ENCODE data around the gene ESPN.
A peak's percentile ranks its signal among the peaks of the same experiment; 100 is the strongest.

ESPN gene

DNA sequence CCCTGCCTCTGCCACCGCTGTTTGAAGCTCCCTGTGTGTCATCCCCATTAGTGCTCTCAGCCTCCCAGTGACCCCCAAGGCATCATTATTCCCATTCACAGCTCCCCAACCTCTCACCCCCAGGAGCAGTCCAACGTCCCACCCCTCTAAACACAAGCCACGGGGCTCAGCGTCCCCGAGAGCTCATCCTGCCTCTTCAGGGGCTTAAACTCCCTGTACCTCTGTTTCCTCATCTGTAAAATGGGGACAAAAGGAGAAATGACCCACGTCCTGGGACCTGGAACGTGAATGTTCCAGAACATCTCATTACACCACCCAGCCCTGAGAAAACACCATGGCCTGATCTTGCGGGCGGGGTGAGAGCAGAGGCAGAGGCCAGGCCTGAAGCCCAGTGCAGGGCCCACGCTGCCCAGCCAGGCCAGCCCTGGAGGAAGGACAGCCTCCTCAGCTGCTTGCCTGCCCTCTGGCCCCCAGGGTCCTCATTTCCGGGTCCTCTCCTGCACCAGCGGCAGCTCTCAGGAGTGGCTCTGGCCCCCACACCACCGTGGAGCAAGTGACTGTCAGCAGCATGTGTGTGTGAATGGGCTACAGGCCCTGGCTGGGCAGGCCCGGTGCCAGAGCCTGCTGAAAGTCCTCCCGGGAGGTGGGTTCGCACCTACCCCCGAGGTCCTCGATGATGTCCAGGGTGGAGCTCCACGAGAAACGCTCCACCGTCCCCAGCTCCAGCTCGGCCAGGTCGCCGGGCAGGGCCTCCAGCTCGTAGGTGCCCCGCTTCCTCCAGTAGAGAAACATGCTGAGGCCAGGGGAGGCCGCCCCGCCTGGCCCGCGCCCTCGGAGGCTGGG is 81.0 kb downstream of the ESPN start (continued):
- TF ChIP-seq, protein P1, sequence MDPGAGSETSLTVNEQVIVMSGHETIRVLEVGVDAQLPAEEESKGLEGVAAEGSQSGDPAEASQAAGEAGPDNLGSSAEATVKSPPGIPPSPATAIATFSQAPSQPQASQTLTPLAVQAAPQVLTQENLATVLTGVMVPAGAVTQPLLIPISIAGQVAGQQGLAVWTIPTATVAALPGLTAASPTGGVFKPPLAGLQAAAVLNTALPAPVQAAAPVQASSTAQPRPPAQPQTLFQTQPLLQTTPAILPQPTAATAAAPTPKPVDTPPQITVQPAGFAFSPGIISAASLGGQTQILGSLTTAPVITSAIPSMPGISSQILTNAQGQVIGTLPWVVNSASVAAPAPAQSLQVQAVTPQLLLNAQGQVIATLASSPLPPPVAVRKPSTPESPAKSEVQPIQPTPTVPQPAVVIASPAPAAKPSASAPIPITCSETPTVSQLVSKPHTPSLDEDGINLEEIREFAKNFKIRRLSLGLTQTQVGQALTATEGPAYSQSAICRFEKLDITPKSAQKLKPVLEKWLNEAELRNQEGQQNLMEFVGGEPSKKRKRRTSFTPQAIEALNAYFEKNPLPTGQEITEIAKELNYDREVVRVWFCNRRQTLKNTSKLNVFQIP (CRISPR knock-in tag; IDR thresholded peaks at IDR 0.05; ENCODE audit: borderline replicate concordance, low read depth) = no peak
- TF ChIP-seq ZC3H10 (CRISPR knock-in tag; IDR thresholded peaks at IDR 0.05) (no peak), ARNTL (CRISPR knock-in tag; IDR thresholded peaks at IDR 0.05; ENCODE audit: borderline replicate concordance, low read depth) (no peak)

- TF ChIP-seq, protein P1 (CRISPR knock-in tag; IDR thresholded peaks at IDR 0.05; ENCODE audit: borderline replicate concordance, low read depth) = no peak
- TF ChIP-seq PPARA (CRISPR knock-in tag; IDR thresholded peaks at IDR 0.05; ENCODE audit: borderline replicate concordance) (no peak), ZNF8 (CRISPR knock-in tag; IDR thresholded peaks at IDR 0.05) (no peak), OSR1 (CRISPR knock-in tag; IDR thresholded peaks at IDR 0.05) (no peak), ZNF565 (CRISPR knock-in tag; conservative IDR thresholded peaks at IDR 0.05; ENCODE audit: low read depth) (no peak), RARB (CRISPR knock-in tag; IDR thresholded peaks at IDR 0.05) (no peak), ARNTL (CRISPR knock-in tag; IDR thresholded peaks at IDR 0.05; ENCODE audit: borderline replicate concordance, low read depth) (no peak)
- TF ChIP-seq, protein P2, sequence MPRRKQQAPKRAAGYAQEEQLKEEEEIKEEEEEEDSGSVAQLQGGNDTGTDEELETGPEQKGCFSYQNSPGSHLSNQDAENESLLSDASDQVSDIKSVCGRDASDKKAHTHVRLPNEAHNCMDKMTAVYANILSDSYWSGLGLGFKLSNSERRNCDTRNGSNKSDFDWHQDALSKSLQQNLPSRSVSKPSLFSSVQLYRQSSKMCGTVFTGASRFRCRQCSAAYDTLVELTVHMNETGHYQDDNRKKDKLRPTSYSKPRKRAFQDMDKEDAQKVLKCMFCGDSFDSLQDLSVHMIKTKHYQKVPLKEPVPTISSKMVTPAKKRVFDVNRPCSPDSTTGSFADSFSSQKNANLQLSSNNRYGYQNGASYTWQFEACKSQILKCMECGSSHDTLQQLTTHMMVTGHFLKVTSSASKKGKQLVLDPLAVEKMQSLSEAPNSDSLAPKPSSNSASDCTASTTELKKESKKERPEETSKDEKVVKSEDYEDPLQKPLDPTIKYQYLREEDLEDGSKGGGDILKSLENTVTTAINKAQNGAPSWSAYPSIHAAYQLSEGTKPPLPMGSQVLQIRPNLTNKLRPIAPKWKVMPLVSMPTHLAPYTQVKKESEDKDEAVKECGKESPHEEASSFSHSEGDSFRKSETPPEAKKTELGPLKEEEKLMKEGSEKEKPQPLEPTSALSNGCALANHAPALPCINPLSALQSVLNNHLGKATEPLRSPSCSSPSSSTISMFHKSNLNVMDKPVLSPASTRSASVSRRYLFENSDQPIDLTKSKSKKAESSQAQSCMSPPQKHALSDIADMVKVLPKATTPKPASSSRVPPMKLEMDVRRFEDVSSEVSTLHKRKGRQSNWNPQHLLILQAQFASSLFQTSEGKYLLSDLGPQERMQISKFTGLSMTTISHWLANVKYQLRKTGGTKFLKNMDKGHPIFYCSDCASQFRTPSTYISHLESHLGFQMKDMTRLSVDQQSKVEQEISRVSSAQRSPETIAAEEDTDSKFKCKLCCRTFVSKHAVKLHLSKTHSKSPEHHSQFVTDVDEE (CRISPR knock-in tag; IDR thresholded peaks at IDR 0.05) = no peak
- TF ChIP-seq, protein P3, sequence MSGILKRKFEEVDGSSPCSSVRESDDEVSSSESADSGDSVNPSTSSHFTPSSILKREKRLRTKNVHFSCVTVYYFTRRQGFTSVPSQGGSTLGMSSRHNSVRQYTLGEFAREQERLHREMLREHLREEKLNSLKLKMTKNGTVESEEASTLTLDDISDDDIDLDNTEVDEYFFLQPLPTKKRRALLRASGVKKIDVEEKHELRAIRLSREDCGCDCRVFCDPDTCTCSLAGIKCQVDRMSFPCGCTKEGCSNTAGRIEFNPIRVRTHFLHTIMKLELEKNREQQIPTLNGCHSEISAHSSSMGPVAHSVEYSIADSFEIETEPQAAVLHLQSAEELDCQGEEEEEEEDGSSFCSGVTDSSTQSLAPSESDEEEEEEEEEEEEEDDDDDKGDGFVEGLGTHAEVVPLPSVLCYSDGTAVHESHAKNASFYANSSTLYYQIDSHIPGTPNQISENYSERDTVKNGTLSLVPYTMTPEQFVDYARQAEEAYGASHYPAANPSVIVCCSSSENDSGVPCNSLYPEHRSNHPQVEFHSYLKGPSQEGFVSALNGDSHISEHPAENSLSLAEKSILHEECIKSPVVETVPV (CRISPR knock-in tag; IDR thresholded peaks at IDR 0.05) = no peak
- no peak for ATAC-seq
Observed at GRCh38 chr1:6506210-6507036, 81.8 kb downstream of the ESPN start.

DNA sequence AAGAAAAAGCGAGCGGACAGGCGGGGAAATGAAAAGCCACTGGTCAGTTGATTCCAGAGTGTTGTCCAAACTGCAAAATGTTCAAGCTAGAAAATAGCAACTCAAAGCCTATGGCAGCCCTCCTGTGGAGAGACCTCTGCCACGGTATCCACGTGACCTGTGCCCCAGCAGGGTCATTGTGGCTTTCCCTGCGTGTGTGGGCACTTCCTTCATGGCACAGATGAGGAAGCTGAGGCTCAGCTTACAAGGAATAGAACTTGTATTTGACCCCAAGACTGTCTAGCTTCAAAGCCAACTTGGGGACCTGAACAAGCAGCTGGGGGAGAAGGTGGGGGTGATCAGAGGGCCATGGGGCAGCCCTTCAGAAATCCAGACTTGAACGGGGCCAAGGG is 82.5 kb downstream of the ESPN start:
- no peak for TF ChIP-seq TOX (CRISPR knock-in tag; IDR thresholded peaks at IDR 0.05; ENCODE audit: borderline replicate concordance)
- TF ChIP-seq ESRRG (CRISPR knock-in tag; IDR thresholded peaks at IDR 0.05) = no peak
- TF ChIP-seq SNAI2 (CRISPR knock-in tag; IDR thresholded peaks at IDR 0.05) = no peak
- no peak for TF ChIP-seq ZNF70 (CRISPR knock-in tag; IDR thresholded peaks at IDR 0.05)
- no peak for TF ChIP-seq ZNF8 (CRISPR knock-in tag; IDR thresholded peaks at IDR 0.05)
- TF ChIP-seq, protein P3 (CRISPR knock-in tag; IDR thresholded peaks at IDR 0.05) = no peak
- ATAC-seq = no peak

DNA sequence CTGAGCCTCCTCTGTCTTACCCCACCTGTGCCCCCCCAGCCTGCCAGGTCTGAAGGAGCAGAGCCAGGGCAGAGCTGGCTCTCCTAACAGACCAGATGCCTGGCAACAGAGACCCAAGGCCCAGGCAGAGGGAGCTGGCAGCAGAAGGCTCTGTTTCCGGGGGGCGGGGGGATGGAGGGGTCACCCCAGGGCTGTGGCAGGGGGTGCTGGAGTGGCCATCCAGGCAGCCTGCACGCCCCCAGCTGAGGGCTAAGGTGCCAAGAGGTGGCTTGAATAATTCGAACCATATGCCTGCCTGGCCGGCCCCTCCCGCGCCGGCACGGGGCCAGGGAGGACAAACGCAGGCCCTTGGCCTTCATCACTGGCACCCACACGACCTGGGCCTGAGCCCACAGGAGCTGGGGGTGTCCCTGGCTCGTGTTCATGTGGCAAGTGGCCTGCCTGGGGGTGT is 82.9 kb downstream of the ESPN start:
- peak; percentile 53 for ATAC-seq
- TF ChIP-seq SNAI2 (CRISPR knock-in tag; IDR thresholded peaks at IDR 0.05) = no peak
- TF ChIP-seq ZFP3 (CRISPR knock-in tag; IDR thresholded peaks at IDR 0.05) = no peak
- 0 out of 2 replicates have a peak, but pooled peaks have one; percentile 68 for TF ChIP-seq TCF4 (CRISPR knock-in tag; IDR thresholded peaks at IDR 0.05; ENCODE audit: borderline replicate concordance)
- TF ChIP-seq, protein P1 (CRISPR knock-in tag; IDR thresholded peaks at IDR 0.05; ENCODE audit: borderline replicate concordance, low read depth) = no peak
